ENCODE measurements around the gene DPYD. TPM values are rescaled to one million over a fixed set of nuclear protein-coding genes. Genes with fewer than 3 reads are reported as not detected.

Gene DPYD
- total and polyA plus RNA-seq, 12 donors: 4.1 to 22.0 (median 7.0) TPM

DNA sequence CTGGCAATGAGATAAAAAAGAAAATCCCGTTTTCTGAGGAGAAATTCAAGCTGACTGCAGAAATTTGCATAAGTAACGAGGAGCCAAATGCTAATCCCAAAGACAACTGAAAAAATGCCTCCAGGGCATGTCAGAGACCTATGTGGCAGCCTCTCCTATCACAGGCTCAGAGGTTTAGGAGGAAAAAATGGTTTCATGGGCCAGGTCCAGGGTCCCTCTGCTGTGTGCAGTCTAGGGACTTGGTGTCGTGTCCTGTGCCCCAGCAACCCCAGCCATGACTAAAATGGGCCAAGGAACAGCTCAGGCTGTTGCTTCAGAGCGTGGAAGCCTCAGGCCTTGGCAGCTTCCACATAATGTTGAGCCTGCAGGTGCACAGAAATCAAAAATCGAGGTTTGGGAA is 456.5 kb downstream of the DPYD start:
- H3K27ac ChIP-seq: no peak overlapping the region
- peaks cover 0 to 13% (median 0%) of the 10 kb centered on the region in 9 donors for H3K36me3 ChIP-seq
- 91% methylated on average over 5 of the region's 5 CpGs for WGBS, 2 donors
- peaks cover 0 to 14% (median 0%) of the 10 kb centered on the region in 11 donors for H3K9me3 ChIP-seq
- TF ChIP-seq, protein P1, sequence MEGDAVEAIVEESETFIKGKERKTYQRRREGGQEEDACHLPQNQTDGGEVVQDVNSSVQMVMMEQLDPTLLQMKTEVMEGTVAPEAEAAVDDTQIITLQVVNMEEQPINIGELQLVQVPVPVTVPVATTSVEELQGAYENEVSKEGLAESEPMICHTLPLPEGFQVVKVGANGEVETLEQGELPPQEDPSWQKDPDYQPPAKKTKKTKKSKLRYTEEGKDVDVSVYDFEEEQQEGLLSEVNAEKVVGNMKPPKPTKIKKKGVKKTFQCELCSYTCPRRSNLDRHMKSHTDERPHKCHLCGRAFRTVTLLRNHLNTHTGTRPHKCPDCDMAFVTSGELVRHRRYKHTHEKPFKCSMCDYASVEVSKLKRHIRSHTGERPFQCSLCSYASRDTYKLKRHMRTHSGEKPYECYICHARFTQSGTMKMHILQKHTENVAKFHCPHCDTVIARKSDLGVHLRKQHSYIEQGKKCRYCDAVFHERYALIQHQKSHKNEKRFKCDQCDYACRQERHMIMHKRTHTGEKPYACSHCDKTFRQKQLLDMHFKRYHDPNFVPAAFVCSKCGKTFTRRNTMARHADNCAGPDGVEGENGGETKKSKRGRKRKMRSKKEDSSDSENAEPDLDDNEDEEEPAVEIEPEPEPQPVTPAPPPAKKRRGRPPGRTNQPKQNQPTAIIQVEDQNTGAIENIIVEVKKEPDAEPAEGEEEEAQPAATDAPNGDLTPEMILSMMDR (IDR thresholded peaks at IDR 0.05): no peak
- intact Hi-C loops (cut with DNase I): loop anchor here in 2 of 10 donors (5.0 kb wide), 1 partner anchor 43 kb away; no protein-coding TSS in a partner anchor
- DNase-seq (no peak), ATAC-seq (no peak)
- no peaks in the 10 kb centered on the region for H3K27me3 ChIP-seq
- H3K4me1 ChIP-seq: peaks cover 0 to 20% (median 11%) of the 10 kb centered on the region in 9 donors
- no peak overlapping the region for H3K4me3 ChIP-seq

DNA sequence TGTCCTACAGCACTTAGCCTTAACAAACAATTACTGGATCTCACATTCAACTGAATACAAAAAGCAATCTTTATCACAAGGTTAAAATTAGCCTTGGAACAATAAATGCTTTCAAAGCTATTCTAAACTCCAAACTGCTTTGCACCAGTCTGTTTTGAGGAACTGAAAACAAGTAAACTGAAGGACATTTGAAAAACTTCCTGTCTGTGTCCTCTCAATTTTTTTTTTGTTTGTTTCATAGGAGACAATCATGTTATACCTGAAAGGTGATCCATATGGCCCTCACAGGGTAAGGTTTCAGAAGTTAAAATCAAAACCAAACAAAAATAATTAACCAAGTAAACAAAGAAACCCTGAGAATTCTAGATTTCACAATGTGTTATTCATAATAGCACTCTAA is 459.1 kb downstream of the DPYD start:
- intact Hi-C loops (cut with DNase I): loop anchor here in 2 of 10 donors (5.0 kb wide), 1 partner anchor 46 kb away; no protein-coding TSS in a partner anchor
- Histone ChIP-seq H3K27me3 (no peaks in the 10 kb centered on the region), H3K4me1 (peaks cover 0 to 24% (median 11%) of the 10 kb centered on the region in 9 donors), H3K27ac (peak overlapping the region in 8 of 10 donors; percentile 8 to 42 (median 36)), H3K4me3 (no peak overlapping the region), H3K36me3 (peaks cover 0 to 13% (median 0%) of the 10 kb centered on the region in 9 donors), H3K9me3 (peaks cover 0 to 7% (median 0%) of the 10 kb centered on the region in 11 donors)
- TF ChIP-seq, protein P1 (IDR thresholded peaks at IDR 0.05): no peak
- DNase-seq: no peak
- peak in 5 of 8 donors; percentile 44 to 78 (median 69) for ATAC-seq

DNA sequence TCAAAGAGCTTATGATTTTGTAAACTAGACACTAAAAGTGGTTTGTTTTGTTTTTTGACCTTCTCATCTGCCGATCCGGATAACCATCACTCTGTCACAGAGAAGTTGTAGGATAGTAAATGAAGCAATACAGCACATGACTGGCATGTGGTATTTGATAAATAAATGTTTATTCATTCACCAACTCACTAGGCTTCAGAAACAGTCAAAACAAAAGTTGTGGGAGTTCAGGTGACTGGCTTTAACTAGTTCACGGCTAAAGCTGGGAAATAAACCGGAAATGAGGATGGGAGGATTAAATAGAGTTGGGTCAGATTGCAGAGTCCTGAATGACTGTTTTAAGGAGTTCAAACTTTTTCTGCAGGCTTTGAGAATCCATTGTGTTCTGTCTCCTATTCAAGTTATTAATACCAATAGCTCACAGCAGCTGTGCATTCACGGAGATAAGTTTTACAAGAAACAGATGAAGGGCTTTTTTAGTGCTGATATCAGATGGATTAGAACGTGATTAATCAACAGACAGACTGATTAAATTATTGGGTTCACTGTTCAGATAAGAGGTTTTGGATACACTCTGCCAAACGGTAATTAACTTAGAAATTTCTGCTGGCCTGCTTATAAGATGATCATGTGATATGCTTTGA is 463.3 kb downstream of the DPYD start:
- ATAC-seq (no peak), DNase-seq (no peak)
- Histone ChIP-seq H3K4me3 (no peak overlapping the region), H3K4me1 (peaks cover 0 to 23% (median 9%) of the 10 kb centered on the region in 9 donors), H3K9me3 (no peaks in the 10 kb centered on the region), H3K27me3 (no peaks in the 10 kb centered on the region), H3K36me3 (peaks cover 0 to 13% (median 0%) of the 10 kb centered on the region in 9 donors), H3K27ac (no peak overlapping the region)
- 56 to 68% methylated on average over 7 of the region's 7 CpGs for WGBS, 2 donors
- TF ChIP-seq, protein P1 (IDR thresholded peaks at IDR 0.05): no peak
- intact Hi-C loops (cut with DNase I): no loop called here

DNA sequence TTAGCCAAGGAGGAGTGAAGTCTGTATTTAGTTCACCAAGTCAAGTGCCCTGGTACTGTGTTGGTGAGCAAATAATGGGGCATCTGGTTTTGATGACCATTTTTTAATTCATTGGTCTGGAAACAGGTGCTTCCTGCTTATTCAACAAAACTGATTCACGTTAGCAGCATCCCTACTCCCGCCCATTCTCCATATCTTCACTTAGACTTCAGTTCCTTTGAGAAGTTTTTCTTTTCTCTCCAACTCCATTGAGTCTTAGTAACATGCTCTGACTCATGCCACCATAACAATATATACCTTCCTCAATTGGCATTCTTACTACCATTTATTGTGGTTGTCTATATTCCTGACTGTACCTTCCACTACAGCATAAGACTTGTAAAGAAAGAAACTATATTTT is 468.9 kb downstream of the DPYD start:
- TF ChIP-seq, protein P1 (IDR thresholded peaks at IDR 0.05): no peak
- Histone ChIP-seq H3K4me1 (no peaks in the 10 kb centered on the region), H3K36me3 (peaks cover 0 to 20% (median 0%) of the 10 kb centered on the region in 9 donors), H3K9me3 (no peaks in the 10 kb centered on the region), H3K27me3 (no peaks in the 10 kb centered on the region), H3K27ac (no peak overlapping the region), H3K4me3 (no peak overlapping the region)
- ATAC-seq (no peak), DNase-seq (no peak)
- WGBS, 2 donors: 75 to 86% methylated on average over 2 of the region's 2 CpGs
- intact Hi-C loops (cut with DNase I): no loop called here

Data from heart right ventricle (tissue), 16 donors.